Coronary artery (tissue), 2 donors: ENCODE data around the gene RPL15.
"Not testable (repeated sequence)": the region's sequence is repeated elsewhere in the genome, so short reads cannot be mapped to it uniquely, and the experiment has no call there.

ENCODE experiments used
- DNase-seq: peaks from one replicate; pipeline ENCODE4 v3.0.0-alpha.2; 2017; ENCODE audit warnings: low spot score
- H3K27ac ChIP-seq, 2 donors: fragments of 200-600 bp; sonication (generic); one replicate each; pipeline ENCODE4 v1.5.1; 2016 to 2019
- H3K4me3 ChIP-seq: fragments of 200-600 bp; sonication (generic); 2 replicates; pipeline ENCODE4 v1.5.1; 2016; ENCODE audit warnings: mild to moderate bottlenecking, moderate library complexity
- CTCF ChIP-seq: fragments of 200-600 bp; sonication (generic); IDR thresholded peaks from one replicate; pipeline ENCODE4 v1.5.1; 2019; ENCODE audit warnings: antibody characterized with exemption

The RPL15 gene

DNA sequence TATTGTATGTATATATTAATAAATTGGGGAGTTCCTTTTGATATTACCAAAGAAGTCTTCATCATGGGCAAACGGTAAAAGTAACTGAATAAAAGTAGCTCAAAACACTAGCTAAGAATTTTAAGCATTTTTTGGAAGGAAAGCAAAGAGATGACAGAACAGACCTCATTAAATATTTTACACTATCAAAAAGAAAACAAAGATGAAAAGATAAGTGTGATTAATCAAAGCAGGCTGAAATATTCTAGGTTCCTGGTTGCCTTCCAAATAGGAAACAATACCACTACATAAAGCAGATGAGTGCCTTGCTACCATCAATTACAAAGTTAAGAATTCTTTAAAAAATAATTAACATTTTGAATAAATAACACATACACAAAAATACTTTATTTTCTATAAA is 3.8 kb upstream of the RPL15 start:
- TF ChIP-seq CTCF = no peak
- H3K27ac ChIP-seq = no peak overlapping the region
- DNase-seq = no peak
- no peak overlapping the region for H3K4me3 ChIP-seq

GRCh38 chr3:23913873-23914743 is 2.8 kb upstream of the RPL15 start:
- no peak for TF ChIP-seq CTCF
- Histone ChIP-seq H3K27ac (no peak overlapping the region), H3K4me3 (no peak overlapping the region)
- no peak for DNase-seq

- no peak for DNase-seq
- H3K27ac ChIP-seq = no peak overlapping the region
- peak overlapping the region; percentile 91 for H3K4me3 ChIP-seq
- no peak for TF ChIP-seq CTCF
Observed at GRCh38 chr3:23915537-23916108, 1.3 kb upstream of the RPL15 start.

DNA sequence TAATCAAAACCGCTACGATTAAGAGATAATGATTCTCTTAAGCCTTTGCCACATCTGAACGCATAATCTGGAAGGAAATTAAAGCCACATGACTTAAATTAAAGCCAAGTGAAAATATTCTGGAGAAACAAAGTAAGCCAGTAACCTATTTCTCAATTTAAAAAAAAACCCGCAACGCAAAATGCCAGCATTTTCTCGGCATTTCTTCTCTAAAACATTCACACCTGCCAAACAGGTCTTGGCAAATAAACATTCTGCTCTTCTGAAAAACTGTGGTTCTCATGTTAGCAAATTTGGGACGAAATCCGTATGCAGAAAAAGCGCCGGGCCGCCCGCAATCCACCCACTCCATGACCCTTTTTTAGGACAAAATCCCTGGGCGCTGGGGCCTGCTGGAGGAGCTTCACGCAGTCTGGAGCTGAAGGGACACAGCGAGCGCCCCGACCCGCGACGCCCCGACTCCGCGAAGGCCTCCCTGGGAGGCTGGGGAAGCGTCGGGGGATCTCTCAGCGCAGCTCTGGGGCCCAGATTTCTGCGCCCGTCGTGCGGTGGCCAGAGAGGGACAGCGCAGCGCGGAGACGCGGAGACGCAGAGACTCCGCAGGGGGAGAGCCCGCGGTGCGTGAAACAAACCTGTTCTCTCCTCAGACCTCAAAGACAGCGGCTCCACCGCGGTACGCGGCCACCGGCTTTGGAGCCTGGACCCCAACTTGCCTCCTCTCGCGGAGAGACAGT is 613 bp upstream of the RPL15 start:
- DNase-seq = no peak
- TF ChIP-seq CTCF = no peak
- Histone ChIP-seq H3K4me3 (peak overlapping the region; percentile 91), H3K27ac (peak overlapping the region; percentile 77 to 97)

DNA sequence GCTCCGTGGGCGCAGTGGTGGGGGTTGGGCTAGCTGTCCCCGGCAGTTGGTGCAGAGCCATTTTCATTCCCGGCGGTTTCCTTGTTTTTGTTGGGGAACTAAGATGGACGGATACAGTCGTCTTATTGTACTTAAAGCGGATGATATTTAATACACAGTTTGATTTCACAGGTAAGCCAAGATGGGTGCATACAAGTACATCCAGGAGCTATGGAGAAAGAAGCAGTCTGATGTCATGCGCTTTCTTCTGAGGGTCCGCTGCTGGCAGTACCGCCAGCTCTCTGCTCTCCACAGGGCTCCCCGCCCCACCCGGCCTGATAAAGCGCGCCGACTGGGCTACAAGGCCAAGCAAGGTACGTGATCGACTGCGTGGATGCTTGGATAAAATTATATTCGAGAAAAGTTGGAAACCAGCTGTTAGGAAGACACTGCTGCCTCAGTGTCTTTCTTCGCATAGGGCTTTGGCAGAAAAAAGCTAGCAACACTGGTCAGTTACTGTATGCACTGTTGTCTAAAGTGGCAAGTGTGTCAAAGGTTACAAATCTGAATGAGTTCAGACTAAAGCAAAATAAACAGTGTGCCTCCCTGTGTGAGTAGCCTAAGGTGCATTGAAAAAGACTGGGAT is 859 bp downstream of the RPL15 start:
- H3K27ac ChIP-seq = peak overlapping the region; percentile 77 to 97
- H3K4me3 ChIP-seq = peak overlapping the region; percentile 91
- DNase-seq = not testable (repeated sequence)

DNA sequence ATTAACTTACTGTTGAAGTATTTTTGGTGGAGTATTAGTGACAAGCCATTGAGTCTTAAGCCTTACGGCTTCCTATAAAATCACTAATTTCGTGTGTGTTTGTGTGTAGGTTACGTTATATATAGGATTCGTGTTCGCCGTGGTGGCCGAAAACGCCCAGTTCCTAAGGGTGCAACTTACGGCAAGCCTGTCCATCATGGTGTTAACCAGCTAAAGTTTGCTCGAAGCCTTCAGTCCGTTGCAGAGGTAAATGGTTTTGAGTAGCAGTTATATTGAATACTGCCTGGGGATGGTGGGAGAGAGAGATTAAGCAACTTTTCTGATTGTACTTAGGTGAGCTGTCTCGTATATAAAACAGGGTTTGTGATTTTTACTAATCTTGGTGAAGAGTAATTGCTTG is 1.4 kb downstream of the RPL15 start:
- peak overlapping the region; percentile 77 to 97 for H3K27ac ChIP-seq
- H3K4me3 ChIP-seq = peak overlapping the region; percentile 91
- not testable (repeated sequence) for DNase-seq

DNA sequence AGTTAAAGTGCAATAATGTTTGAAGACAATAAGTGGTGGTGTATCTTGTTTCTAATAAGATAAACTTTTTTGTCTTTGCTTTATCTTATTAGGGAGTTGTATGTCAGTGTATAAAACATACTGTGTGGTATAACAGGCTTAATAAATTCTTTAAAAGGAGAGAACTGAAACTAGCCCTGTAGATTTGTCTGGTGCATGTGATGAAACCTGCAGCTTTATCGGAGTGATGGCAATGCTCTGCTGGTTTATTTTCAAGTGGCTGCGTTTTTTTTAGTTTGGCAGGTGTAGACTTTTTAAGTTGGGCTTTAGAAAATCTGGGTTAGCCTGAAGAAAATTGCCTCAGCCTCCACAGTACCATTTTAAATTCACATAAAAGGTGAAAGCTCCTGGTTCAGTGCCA is 2.7 kb downstream of the RPL15 start:
- H3K4me3 ChIP-seq = no peak overlapping the region
- no peak for DNase-seq
- H3K27ac ChIP-seq = no peak overlapping the region
- no peak for TF ChIP-seq CTCF
